Esophagus muscularis mucosa (tissue), 4 donors: Measurements from ENCODE around the gene JAGN1. TPM values are rescaled to one million over a fixed set of nuclear protein-coding genes. Genes with fewer than 3 reads are reported as not detected.

ENCODE experiments used
- DNase-seq: peaks from one replicate; pipeline ENCODE4 v3.0.0-alpha.2; 2017; ENCODE audit errors: extremely low spot score
- H3K27ac ChIP-seq, 4 donors: fragments of 200-600 bp; sonication (generic); replicated peaks in 1 of 4; 1 replicate in 3 of 4; 2 replicates in 1 of 4; pipeline ENCODE4 v1.5.1; 2016 to 2019; ENCODE audit warnings: mild to moderate bottlenecking in 1 of 4
- H3K27me3 ChIP-seq, 4 donors: fragments of 200-600 bp; sonication (generic); one replicate each; pipeline versions ENCODE4 v1.5.1 to v1.6.0; 2016 to 2019
- H3K36me3 ChIP-seq, 4 donors: fragments of 200-600 bp; sonication (generic); one replicate each; pipeline ENCODE4 v1.5.1; 2016 to 2019
- H3K4me1 ChIP-seq, 4 donors: fragments of 200-600 bp; sonication (generic); one replicate each; pipeline ENCODE4 v1.5.1; 2016 to 2019
- H3K4me3 ChIP-seq, 4 donors: fragments of 200-600 bp; sonication (generic); 1 replicate in 2 of 4; 2 replicates in 2 of 4; pipeline ENCODE4 v1.5.1; 2016 to 2019; ENCODE audit warnings: mild to moderate bottlenecking in 4 of 4, moderate library complexity in 1 of 4
- H3K9me3 ChIP-seq, 4 donors: fragments of 200-600 bp; sonication (generic); 1 replicate in 3 of 4; 2 replicates in 1 of 4; pipeline ENCODE4 v1.5.1; 2016 to 2019
- CTCF ChIP-seq, 3 experiments: fragments of 200-600 bp in 2 of 3; fragments of 450-650 bp in 1 of 3; sonication (generic) in 2 of 3; IDR thresholded peaks; one replicate each; pipeline ENCODE4 v1.5.1; 2017 to 2019; ENCODE audit warnings: antibody characterized with exemption in 3 of 3, mild to moderate bottlenecking in 2 of 3, moderate library complexity in 1 of 3
- EP300 ChIP-seq: sonication (generic); formaldehyde crosslinking; IDR thresholded peaks from one replicate; pipeline ENCODE4 v1.6.1; 2017; ENCODE audit warnings: antibody characterized with exemption
- POLR2A ChIP-seq: fragments of 450-650 bp; IDR thresholded peaks from one replicate; pipeline ENCODE4 v1.6.1; 2017; ENCODE audit warnings: antibody characterized with exemption, moderate library complexity, mild to moderate bottlenecking, low read depth
- POLR2AphosphoS5 ChIP-seq, 2 donors: sonication (generic); formaldehyde crosslinking; IDR thresholded peaks; one replicate each; pipeline ENCODE4 v1.6.1; 2017; ENCODE audit warnings: antibody characterized with exemption in 2 of 2
- WGBS: methylation state at CpG from one replicate; pipeline ENCODE4 v1.1.5; 2018; 5-methylcytosine and 5-hydroxymethylcytosine counted together
- intact Hi-C: fragments of 100-400 bp; cut with DNase I; formaldehyde crosslinking; loops from one replicate; pipeline ENCODE4 v1.15.1; 2023
- total RNA-seq, 4 donors: library from RNA; depleted of rRNA; stranded (reverse); fragments of >200 nt; gene quantifications; one replicate each; pipeline versions ENCODE4 v1.1.0 to v1.2.1, GENCODE V29; 2016

JAGN1 gene
- total RNA-seq, 4 donors from 2014 or later = 17.9 to 39.8 (median 26.4) TPM

GRCh38 chr3:9916346-9916733 is 25.9 kb downstream of the JAGN1 start:
- H3K4me1 ChIP-seq = peaks cover 33 to 59% (median 50%) of the 10 kb centered on the region in 4 donors
- DNase-seq = no peak
- peaks cover 0 to 20% (median 14%) of the 10 kb centered on the region in 4 donors for H3K36me3 ChIP-seq
- H3K27me3 ChIP-seq = no peaks in the 10 kb centered on the region
- H3K27ac ChIP-seq = peak overlapping the region; percentile 88 to 96 (median 94)
- peak overlapping the region; percentile 65 to 78 (median 72) for H3K4me3 ChIP-seq
- H3K9me3 ChIP-seq = no peaks in the 10 kb centered on the region
- TF ChIP-seq CTCF (IDR thresholded peaks at IDR 0.05) (no peak), POLR2AphosphoS5 (IDR thresholded peaks at IDR 0.05) (no peak), EP300 (no peak), POLR2A (no peak)
- intact Hi-C loops = loop anchor here (5.0 kb wide), 1 partner anchor 69 kb away; no protein-coding TSS in a partner anchor
- WGBS = 37% methylated on average over 4 of the region's 7 CpGs

- peak; percentile 98 for DNase-seq
- 4% methylated on average over 15 of the region's 19 CpGs for WGBS
- Histone ChIP-seq H3K27ac (peak within 1 kb of the TSS; percentile 88 to 96 (median 94)), H3K4me3 (peak within 1 kb of the TSS; percentile 65 to 78 (median 72)), H3K36me3 (peaks cover 0 to 20% (median 16%) of the 10 kb centered on the region in 4 donors), H3K9me3 (no peaks in the 10 kb centered on the region), H3K27me3 (no peaks in the 10 kb centered on the region), H3K4me1 (peaks cover 33 to 59% (median 50%) of the 10 kb centered on the region in 4 donors)
- intact Hi-C loops = loop anchor here (5.0 kb wide), 1 partner anchor 70 kb away; no protein-coding TSS in a partner anchor
- no peak for TF ChIP-seq CTCF (IDR thresholded peaks at IDR 0.05)
- peak; percentile 53 for TF ChIP-seq POLR2A
- no peak for TF ChIP-seq EP300
- TF ChIP-seq POLR2AphosphoS5 (IDR thresholded peaks at IDR 0.05) = peak; percentile 92 to 96
Measured at GRCh38 chr3:9916734-9917680, 26.6 kb downstream of the JAGN1 start, which contains the start of gene IL17RC. Gene IL17RC, plus strand, starts transcription at chr3:9917098. Its CDS starts 218 bp downstream, at chr3:9917316.

GRCh38 chr3:9917820-9918219 is 27.4 kb downstream of the JAGN1 start:
- Histone ChIP-seq H3K4me3 (peak overlapping the region; percentile 65 to 78 (median 72)), H3K27ac (peak overlapping the region; percentile 88 to 96 (median 94)), H3K36me3 (peaks cover 0 to 22% (median 19%) of the 10 kb centered on the region in 4 donors), H3K9me3 (no peaks in the 10 kb centered on the region), H3K4me1 (peaks cover 33 to 59% (median 50%) of the 10 kb centered on the region in 4 donors), H3K27me3 (no peaks in the 10 kb centered on the region)
- WGBS = 67% methylated on average over 6 of the region's 10 CpGs
- intact Hi-C loops = loop anchor here (5.0 kb wide), 1 partner anchor 71 kb away; no protein-coding TSS in a partner anchor
- DNase-seq = no peak
- TF ChIP-seq POLR2A = no peak
- no peak for TF ChIP-seq POLR2AphosphoS5 (IDR thresholded peaks at IDR 0.05)
- TF ChIP-seq EP300 = no peak
- TF ChIP-seq CTCF (IDR thresholded peaks at IDR 0.05) = no peak

- Histone ChIP-seq H3K4me1 (peaks cover 33 to 59% (median 48%) of the 10 kb centered on the region in 4 donors), H3K27me3 (no peaks in the 10 kb centered on the region), H3K36me3 (peaks cover 0 to 28% (median 21%) of the 10 kb centered on the region in 4 donors), H3K9me3 (no peaks in the 10 kb centered on the region), H3K27ac (peak overlapping the region; percentile 23 to 96 (median 91)), H3K4me3 (peak overlapping the region in 1 of 4 donors; percentile 73)
- intact Hi-C loops = loop anchor here (5.0 kb wide), 1 partner anchor 71 kb away; no protein-coding TSS in a partner anchor
- TF ChIP-seq POLR2A (no peak), POLR2AphosphoS5 (IDR thresholded peaks at IDR 0.05) (no peak), CTCF (IDR thresholded peaks at IDR 0.05) (no peak), EP300 (no peak)
- 96% methylated on average over 7 of the region's 8 CpGs for WGBS
- no peak for DNase-seq
Measured at GRCh38 chr3:9918261-9919038, 28.0 kb downstream of the JAGN1 start.
